GM23338 (cell line): ENCODE results near the gene GRM5. TPM values are rescaled to one million over a fixed set of nuclear protein-coding genes. Genes with fewer than 3 reads are reported as not detected.

Experiments
- ATAC-seq: fragments of 200-7000 bp; cut with Tn5 transposase; 3 replicates; pipeline ENCODE4 v1.9.1; 2020
- DNase-seq: peaks from one replicate; pipeline ENCODE4 v3.0.0-alpha.2; 2015; ENCODE audit warnings: low spot score
- H2AFZ ChIP-seq: fragments of 200-600 bp; sonication (generic); 2 replicates; pipeline ENCODE4 v1.8.0; 2016; ENCODE audit warnings: antibody characterized with exemption, mild to moderate bottlenecking, moderate library complexity
- H3F3A ChIP-seq: fragments of 200-600 bp; sonication (generic); replicated peaks from 2 replicates; pipeline ENCODE4 v1.8.0; 2017; ENCODE audit warnings: antibody characterized with exemption, mixed run types, low read depth
- H3K27ac ChIP-seq: fragments of 200-600 bp; sonication (generic); 2 replicates; pipeline ENCODE4 v1.6.1; 2016; ENCODE audit warnings: low read depth
- H3K27me3 ChIP-seq: fragments of 200-600 bp; sonication (generic); 2 replicates; pipeline ENCODE4 v1.8.0; 2016; ENCODE audit warnings: mild to moderate bottlenecking, mixed run types, moderate library complexity; ENCODE audit not compliant: insufficient read depth
- H3K36me3 ChIP-seq: fragments of 200-600 bp; sonication (generic); 2 replicates; pipeline ENCODE4 v1.8.0; 2016; ENCODE audit warnings: mild to moderate bottlenecking; ENCODE audit not compliant: insufficient read depth
- H3K4me1 ChIP-seq: fragments of 200-600 bp; sonication (generic); 2 replicates; pipeline ENCODE4 v1.8.0; 2016; ENCODE audit warnings: mild to moderate bottlenecking, moderate library complexity; ENCODE audit not compliant: insufficient read depth
- H3K4me2 ChIP-seq: fragments of 200-600 bp; sonication (generic); 2 replicates; pipeline ENCODE4 v1.7.1; 2017; ENCODE audit warnings: mixed run types
- H3K4me3 ChIP-seq: fragments of 200-600 bp; sonication (generic); 2 replicates; pipeline ENCODE4 v1.6.1; 2016; ENCODE audit warnings: mixed run types
- H3K79me2 ChIP-seq: fragments of 200-600 bp; sonication (generic); replicated peaks from 2 replicates; pipeline ENCODE4 v1.8.0; 2017; ENCODE audit warnings: mild to moderate bottlenecking; ENCODE audit not compliant: insufficient read depth
- H3K9me2 ChIP-seq: fragments of 200-600 bp; sonication (generic); 2 replicates; pipeline ENCODE4 v1.8.0; 2017; ENCODE audit not compliant: insufficient read depth
- H4K20me1 ChIP-seq: fragments of 200-600 bp; sonication (generic); replicated peaks from 2 replicates; pipeline ENCODE4 v1.8.0; 2017; ENCODE audit warnings: mild to moderate bottlenecking; ENCODE audit not compliant: insufficient read depth
- H3K27ac Mint-ChIP-seq: 2 replicates; pipeline ENCODE4 v1.8.0; 2020; ENCODE audit warnings: inconsistent platforms, mild to moderate bottlenecking, moderate library complexity, mixed read lengths
- H3K27me3 Mint-ChIP-seq: 3 replicates; pipeline ENCODE4 v1.8.0; 2022; ENCODE audit warnings: low read depth, mild to moderate bottlenecking, moderate library complexity, mixed read lengths, inconsistent platforms; ENCODE audit not compliant: insufficient read depth, poor library complexity
- H3K36me3 Mint-ChIP-seq: 3 replicates; pipeline ENCODE4 v1.8.0; 2021; ENCODE audit warnings: low read depth, mild to moderate bottlenecking, inconsistent platforms, moderate library complexity, mixed read lengths
- H3K4me1 Mint-ChIP-seq: 3 replicates; pipeline ENCODE4 v1.8.0; 2020; ENCODE audit warnings: mild to moderate bottlenecking, inconsistent platforms, mixed read lengths
- H3K4me3 Mint-ChIP-seq: 3 replicates; pipeline ENCODE4 v1.8.0; 2021; ENCODE audit warnings: moderate library complexity, mild to moderate bottlenecking, inconsistent platforms, mixed read lengths
- H3K9me3 Mint-ChIP-seq: 3 replicates; pipeline ENCODE4 v1.8.0; 2020; ENCODE audit warnings: moderate library complexity, mild to moderate bottlenecking, inconsistent platforms, mixed read lengths
- CREB1 ChIP-seq: fragments of 250-450 bp; sonication (Bioruptor Pico); IDR thresholded peaks from 2 replicates; pipeline ENCODE4 v1.5.0; 2020; ENCODE audit warnings: low read depth, mild to moderate bottlenecking, moderate library complexity
- CTCF ChIP-seq, 2 experiments: fragments of 200-600 bp in 1 of 2; sonication (generic) in 1 of 2; conservative IDR thresholded peaks; 2 replicates each; pipeline versions ENCODE4 v1.5.1 to v1.6.1; 2016 to 2017; ENCODE audit warnings: antibody characterized with exemption in 2 of 2, low read depth in 2 of 2, mild to moderate bottlenecking in 2 of 2, moderate library complexity in 1 of 2
- EZH2 ChIP-seq: fragments of 200-600 bp; sonication (generic); IDR thresholded peaks from one replicate; pipeline ENCODE4 v1.8.0; 2017; ENCODE audit warnings: antibody characterized with exemption, mild to moderate bottlenecking, low read depth; ENCODE audit not compliant: unreplicated experiment
- EZH2phosphoT487 ChIP-seq: fragments of 200-600 bp; sonication (generic); IDR thresholded peaks from one replicate; pipeline ENCODE4 v1.8.1; 2018; ENCODE audit warnings: antibody characterized with exemption; ENCODE audit not compliant: unreplicated experiment
- JUNB ChIP-seq: IDR thresholded peaks from one replicate; pipeline ENCODE4 v1.6.1; 2016; ENCODE audit warnings: antibody characterized with exemption; ENCODE audit not compliant: unreplicated experiment
- NANOG ChIP-seq: IDR thresholded peaks from 2 replicates; pipeline ENCODE4 v1.6.1; 2016; ENCODE audit warnings: antibody characterized with exemption, borderline replicate concordance
- POLR2AphosphoS5 ChIP-seq: IDR thresholded peaks from 2 replicates; pipeline ENCODE4 v1.6.1; 2016; ENCODE audit warnings: antibody characterized with exemption, low read depth
- ZNF114 ChIP-seq: fragments of 250-450 bp; sonication (Bioruptor Pico); IDR thresholded peaks from 2 replicates; pipeline ENCODE4 v1.5.0; 2020; ENCODE audit warnings: mild to moderate bottlenecking, moderate library complexity
- ZNF331 ChIP-seq: fragments of 250-450 bp; sonication (Bioruptor Pico); IDR thresholded peaks from 2 replicates; pipeline ENCODE4 v1.5.0; 2020; ENCODE audit warnings: low read depth, mild to moderate bottlenecking, moderate library complexity
- polyA plus RNA-seq: library from polyadenylated mRNA; unstranded; fragments of >200 nt; fragmentation: Nextera tagmentation; extraction: Ambion mirVana; gene quantifications from 2 replicates; pipeline ENCODE4 v1.2.1, GENCODE V29; 2016
- total RNA-seq: library from RNA; depleted of rRNA; stranded (reverse); fragments of >200 nt; shearing (Covaris generic); gene quantifications from 2 replicates; pipeline ENCODE4 v1.2.3, GENCODE V29; 2014
- TF ChIP-seq, protein P1 (sequence below): IDR thresholded peaks from 2 replicates; pipeline ENCODE4 v1.6.1; 2016; ENCODE audit warnings: antibody characterized with exemption

The GRM5 gene
- total and polyA plus RNA-seq, 2 experiments from 2014 or later: 0.23 to 0.45 TPM

- TF ChIP-seq CTCF (conservative IDR thresholded peaks at IDR 0.05; ENCODE audit: low read depth in 2 of 2) (no peak), CREB1 (no peak), JUNB (no peak)
Measured at GRCh38 chr11:88831303-88831890, 234.4 kb downstream of the GRM5 start (continued).

DNA sequence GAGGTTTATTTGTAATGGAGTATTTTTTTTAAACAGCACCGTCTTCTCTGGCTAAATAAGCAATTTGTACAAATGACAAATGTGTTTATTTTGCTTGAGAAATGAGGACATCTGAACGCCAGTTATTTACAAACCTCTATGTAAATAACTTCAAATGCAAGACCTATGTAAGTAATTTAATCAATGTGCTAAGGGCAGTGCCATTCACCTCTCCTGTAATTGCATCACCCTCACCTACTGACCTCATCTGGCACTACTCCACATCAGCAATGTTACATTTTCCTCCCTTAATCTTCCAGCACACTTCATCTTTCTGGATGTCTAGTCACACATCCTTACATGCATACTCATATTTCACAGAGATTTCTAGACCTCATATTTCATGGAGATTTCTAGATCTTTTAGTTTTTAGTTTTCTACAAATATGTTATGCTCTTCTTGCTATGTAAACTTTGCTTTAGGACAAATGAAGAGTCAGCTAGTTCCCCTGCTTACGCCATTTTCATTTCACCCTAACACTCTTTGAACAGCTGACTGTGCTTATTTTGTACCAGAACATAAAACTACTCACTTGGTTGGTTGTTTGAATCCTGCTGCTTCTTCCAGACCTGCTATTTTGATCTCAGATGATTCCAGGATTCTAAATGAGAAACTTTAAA, 238.6 kb downstream of the GRM5 start:
- Histone ChIP-seq H3K4me2 (no peak overlapping the region), H3K36me3 (no peaks in the 10 kb centered on the region), H3K27ac (no peak overlapping the region), H3K4me3 (no peak overlapping the region), H3F3A (no peaks in the 10 kb centered on the region), H3K9me2 (no peaks in the 10 kb centered on the region), H3K27me3 (no peaks in the 10 kb centered on the region), H3K79me2 (no peaks in the 10 kb centered on the region), H3K4me1 (peaks cover 9% of the 10 kb centered on the region; the same call in 1 of the 2 replicates), H2AFZ (peak overlapping the region; percentile 20; the same call in 1 of the 2 replicates), H4K20me1 (no peaks in the 10 kb centered on the region)
- no peak for ATAC-seq
- Mint-ChIP-seq H3K27me3 (no peaks in the 10 kb centered on the region), H3K27ac (peak overlapping the region; percentile 34), H3K36me3 (no peaks in the 10 kb centered on the region), H3K9me3 (no peaks in the 10 kb centered on the region), H3K4me1 (peaks cover 18% of the 10 kb centered on the region), H3K4me3 (no peak overlapping the region)
- TF ChIP-seq JUNB (no peak), NANOG (no peak), EZH2phosphoT487 (no peak)
- DNase-seq: no peak

GRCh38 chr11:88819616-88820015, 246.2 kb downstream of the GRM5 start:
- Mint-ChIP-seq H3K4me1 (peaks cover 12% of the 10 kb centered on the region), H3K27me3 (no peaks in the 10 kb centered on the region), H3K36me3 (no peaks in the 10 kb centered on the region), H3K4me3 (no peak overlapping the region), H3K9me3 (no peaks in the 10 kb centered on the region; the same call in 2 of the 3 replicates), H3K27ac (no peak overlapping the region)
- ATAC-seq (no peak), DNase-seq (no peak)
- H3K79me2 ChIP-seq: no peaks in the 10 kb centered on the region
- no peaks in the 10 kb centered on the region for H3K27me3 ChIP-seq
- H3K4me3 ChIP-seq: no peak overlapping the region
- no peak overlapping the region for H3K27ac ChIP-seq
- no peaks in the 10 kb centered on the region for H3F3A ChIP-seq
- H3K36me3 ChIP-seq: no peaks in the 10 kb centered on the region
- peaks cover 9% of the 10 kb centered on the region; the same call in 1 of the 2 replicates for H3K4me1 ChIP-seq
- H4K20me1 ChIP-seq: no peaks in the 10 kb centered on the region
- no peaks in the 10 kb centered on the region for H3K9me2 ChIP-seq
- no peak overlapping the region for H2AFZ ChIP-seq
- no peak for TF ChIP-seq ZNF114 (CRISPR knock-in tag)
- no peak overlapping the region for H3K4me2 ChIP-seq

- Histone ChIP-seq H3K27ac (no peak overlapping the region), H3K36me3 (no peaks in the 10 kb centered on the region), H3K4me2 (no peak overlapping the region), H3K4me3 (no peak overlapping the region), H3K9me2 (no peaks in the 10 kb centered on the region), H4K20me1 (no peaks in the 10 kb centered on the region), H3K79me2 (no peaks in the 10 kb centered on the region), H3F3A (no peaks in the 10 kb centered on the region), H3K27me3 (no peaks in the 10 kb centered on the region), H3K4me1 (peaks cover 9% of the 10 kb centered on the region; the same call in 1 of the 2 replicates), H2AFZ (no peak overlapping the region)
- H3K4me3 Mint-ChIP-seq: no peak overlapping the region
- H3K9me3 Mint-ChIP-seq: no peaks in the 10 kb centered on the region; the same call in 2 of the 3 replicates
- peaks cover 13% of the 10 kb centered on the region for H3K4me1 Mint-ChIP-seq
- no peaks in the 10 kb centered on the region for H3K27me3 Mint-ChIP-seq
- ATAC-seq (no peak), DNase-seq (no peak)
- H3K27ac Mint-ChIP-seq: no peak overlapping the region
- H3K36me3 Mint-ChIP-seq: no peaks in the 10 kb centered on the region
- TF ChIP-seq CREB1: no peak
- TF ChIP-seq, protein P1, sequence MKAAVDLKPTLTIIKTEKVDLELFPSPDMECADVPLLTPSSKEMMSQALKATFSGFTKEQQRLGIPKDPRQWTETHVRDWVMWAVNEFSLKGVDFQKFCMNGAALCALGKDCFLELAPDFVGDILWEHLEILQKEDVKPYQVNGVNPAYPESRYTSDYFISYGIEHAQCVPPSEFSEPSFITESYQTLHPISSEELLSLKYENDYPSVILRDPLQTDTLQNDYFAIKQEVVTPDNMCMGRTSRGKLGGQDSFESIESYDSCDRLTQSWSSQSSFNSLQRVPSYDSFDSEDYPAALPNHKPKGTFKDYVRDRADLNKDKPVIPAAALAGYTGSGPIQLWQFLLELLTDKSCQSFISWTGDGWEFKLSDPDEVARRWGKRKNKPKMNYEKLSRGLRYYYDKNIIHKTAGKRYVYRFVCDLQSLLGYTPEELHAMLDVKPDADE: no peak
- TF ChIP-seq POLR2AphosphoS5: no peak
- no peak for TF ChIP-seq CTCF (conservative IDR thresholded peaks at IDR 0.05; ENCODE audit: low read depth in 2 of 2)
- TF ChIP-seq EZH2phosphoT487: no peak
- TF ChIP-seq EZH2: no peak
- no peak for TF ChIP-seq ZNF114 (CRISPR knock-in tag)
- TF ChIP-seq ZNF331 (CRISPR knock-in tag): no peak
Measured at GRCh38 chr11:88818978-88819377, 246.8 kb downstream of the GRM5 start.
